Measurements from ENCODE around the gene TTC34. TPM values are rescaled to one million over a fixed set of nuclear protein-coding genes. Genes with fewer than 3 reads are reported as not detected.

The TTC34 gene
- total RNA-seq, 1 donor from 2014 or later, result 0.09 TPM

DNA sequence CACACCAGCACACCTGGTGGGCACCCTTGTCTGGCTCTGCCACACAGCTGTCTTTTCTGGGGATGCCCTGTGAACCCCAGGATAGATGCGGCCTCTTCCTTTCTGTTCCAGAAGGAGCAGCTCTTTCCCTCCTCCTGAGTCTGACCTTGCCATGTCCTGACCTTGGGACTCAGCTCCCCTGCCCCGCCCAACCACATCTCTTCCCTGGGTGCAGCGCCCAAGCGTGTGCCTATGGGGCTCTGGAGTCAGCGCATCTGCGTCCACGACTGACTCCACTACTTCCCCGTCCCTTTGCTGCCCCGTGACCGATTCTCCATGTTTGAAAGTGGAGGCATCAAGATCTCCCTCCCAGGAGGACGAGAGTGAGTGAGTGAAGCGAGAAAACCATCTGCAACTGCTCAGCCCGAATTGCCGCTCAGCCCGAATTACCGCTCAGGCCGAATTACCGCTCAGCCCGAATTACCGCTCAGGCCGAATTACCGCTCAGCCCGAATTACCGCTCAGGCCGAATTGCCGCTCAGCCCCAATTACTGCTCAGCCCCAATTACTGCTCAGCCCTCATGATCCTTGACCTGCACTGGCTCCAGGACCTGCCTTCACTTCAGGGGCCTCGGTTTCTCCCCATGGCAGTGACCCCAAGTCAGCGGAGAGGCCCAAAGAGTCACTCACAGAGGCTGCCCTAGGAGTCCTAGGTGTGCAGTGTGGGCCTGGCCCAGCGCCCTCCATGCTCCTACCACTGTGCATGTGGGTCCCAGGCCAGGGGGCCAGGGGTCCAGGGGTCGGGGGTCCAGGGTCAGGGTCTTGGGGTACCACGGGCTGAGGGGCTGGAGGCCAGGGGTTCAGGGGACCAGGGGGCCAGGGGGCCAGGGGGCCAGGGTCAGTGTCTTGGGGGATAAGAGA lies 18.6 kb upstream of the TTC34 start:
- Histone ChIP-seq H3F3A (ENCODE audit: low read depth) (no peaks in the 10 kb centered on the region), H4K20me1 (ENCODE audit: low read depth) (no peaks in the 10 kb centered on the region), H3K9ac (no peak overlapping the region), H3K9me3 (ENCODE audit: low read depth) (no peaks in the 10 kb centered on the region), H3K4me1 (no peaks in the 10 kb centered on the region), H2AFZ (replicated peaks) (no peak overlapping the region), H3K36me3 (no peaks in the 10 kb centered on the region), H3K4me2 (no peak overlapping the region), H3K4me3 (no peak overlapping the region), H3K27me3 (no peaks in the 10 kb centered on the region), H3K79me2 (ENCODE audit: low read depth) (no peaks in the 10 kb centered on the region), H3K27ac (no peak overlapping the region)
- H3K4me1 Mint-ChIP-seq, result no peaks in the 10 kb centered on the region
- no peak for DNase-seq (ENCODE audit: low spot score)
- H3K27ac Mint-ChIP-seq, result peak overlapping the region; percentile 8
- no peak for TF ChIP-seq EZH2phosphoT487 (IDR thresholded peaks at IDR 0.05)
- TF ChIP-seq, protein P1, sequence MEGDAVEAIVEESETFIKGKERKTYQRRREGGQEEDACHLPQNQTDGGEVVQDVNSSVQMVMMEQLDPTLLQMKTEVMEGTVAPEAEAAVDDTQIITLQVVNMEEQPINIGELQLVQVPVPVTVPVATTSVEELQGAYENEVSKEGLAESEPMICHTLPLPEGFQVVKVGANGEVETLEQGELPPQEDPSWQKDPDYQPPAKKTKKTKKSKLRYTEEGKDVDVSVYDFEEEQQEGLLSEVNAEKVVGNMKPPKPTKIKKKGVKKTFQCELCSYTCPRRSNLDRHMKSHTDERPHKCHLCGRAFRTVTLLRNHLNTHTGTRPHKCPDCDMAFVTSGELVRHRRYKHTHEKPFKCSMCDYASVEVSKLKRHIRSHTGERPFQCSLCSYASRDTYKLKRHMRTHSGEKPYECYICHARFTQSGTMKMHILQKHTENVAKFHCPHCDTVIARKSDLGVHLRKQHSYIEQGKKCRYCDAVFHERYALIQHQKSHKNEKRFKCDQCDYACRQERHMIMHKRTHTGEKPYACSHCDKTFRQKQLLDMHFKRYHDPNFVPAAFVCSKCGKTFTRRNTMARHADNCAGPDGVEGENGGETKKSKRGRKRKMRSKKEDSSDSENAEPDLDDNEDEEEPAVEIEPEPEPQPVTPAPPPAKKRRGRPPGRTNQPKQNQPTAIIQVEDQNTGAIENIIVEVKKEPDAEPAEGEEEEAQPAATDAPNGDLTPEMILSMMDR (IDR thresholded peaks at IDR 0.05), result no peak
- TF ChIP-seq EZH2 (IDR thresholded peaks at IDR 0.05), result no peak
- H3K9me3 Mint-ChIP-seq, result peaks cover 9% of the 10 kb centered on the region
- no peak overlapping the region for H3K4me3 Mint-ChIP-seq
- H3K36me3 Mint-ChIP-seq, result no peaks in the 10 kb centered on the region
- H3K27me3 Mint-ChIP-seq (ENCODE audit: insufficient read depth, low read depth), result peaks cover 16% of the 10 kb centered on the region

- no peaks in the 10 kb centered on the region for H3K79me2 ChIP-seq (ENCODE audit: low read depth)
- H4K20me1 ChIP-seq (ENCODE audit: low read depth), result no peaks in the 10 kb centered on the region
- no peak overlapping the region for H2AFZ ChIP-seq (replicated peaks)
- TF ChIP-seq, protein P1 (IDR thresholded peaks at IDR 0.05), result no peak
- TF ChIP-seq EZH2 (IDR thresholded peaks at IDR 0.05) (no peak), EZH2phosphoT487 (IDR thresholded peaks at IDR 0.05) (no peak)
- no peak overlapping the region for H3K4me3 ChIP-seq
- Mint-ChIP-seq H3K4me1 (no peaks in the 10 kb centered on the region), H3K36me3 (no peaks in the 10 kb centered on the region), H3K4me3 (peak overlapping the region; percentile 58), H3K27ac (no peak overlapping the region), H3K9me3 (peaks cover 9% of the 10 kb centered on the region), H3K27me3 (ENCODE audit: insufficient read depth, low read depth) (peaks cover 14% of the 10 kb centered on the region)
- no peaks in the 10 kb centered on the region for H3K9me3 ChIP-seq (ENCODE audit: low read depth)
- no peaks in the 10 kb centered on the region for H3K27me3 ChIP-seq
- no peaks in the 10 kb centered on the region for H3K4me1 ChIP-seq
- no peak overlapping the region for H3K4me2 ChIP-seq
- H3K36me3 ChIP-seq, result no peaks in the 10 kb centered on the region
- H3K9ac ChIP-seq, result no peak overlapping the region
- H3K27ac ChIP-seq, result no peak overlapping the region
- H3F3A ChIP-seq (ENCODE audit: low read depth), result no peaks in the 10 kb centered on the region
- no peak for DNase-seq (ENCODE audit: low spot score)
These were observed 17.9 kb upstream of the TTC34 start for GRCh38 chr1:2819429-2819828.

- no peaks in the 10 kb centered on the region for H3K4me1 ChIP-seq
- no peak overlapping the region for H3K4me2 ChIP-seq
- H3K4me1 Mint-ChIP-seq, result peaks cover 2% of the 10 kb centered on the region
- no peak overlapping the region for H2AFZ ChIP-seq (replicated peaks)
- H3K9me3 ChIP-seq (ENCODE audit: low read depth), result no peaks in the 10 kb centered on the region
- H3K9me3 Mint-ChIP-seq, result peaks cover 12% of the 10 kb centered on the region
- no peak overlapping the region for H3K27ac Mint-ChIP-seq
- no peak overlapping the region for H3K4me3 ChIP-seq
- H3K27me3 Mint-ChIP-seq (ENCODE audit: insufficient read depth, low read depth), result peaks cover 15% of the 10 kb centered on the region
- no peaks in the 10 kb centered on the region for H3K79me2 ChIP-seq (ENCODE audit: low read depth)
- TF ChIP-seq EZH2phosphoT487 (IDR thresholded peaks at IDR 0.05) (no peak), EZH2 (IDR thresholded peaks at IDR 0.05) (no peak)
- TF ChIP-seq, protein P1 (IDR thresholded peaks at IDR 0.05), result no peak
- H3K27me3 ChIP-seq, result no peaks in the 10 kb centered on the region
- no peaks in the 10 kb centered on the region for H3K36me3 Mint-ChIP-seq
- no peaks in the 10 kb centered on the region for H3K36me3 ChIP-seq
- H3K27ac ChIP-seq, result no peak overlapping the region
- no peaks in the 10 kb centered on the region for H4K20me1 ChIP-seq (ENCODE audit: low read depth)
- no peak for DNase-seq (ENCODE audit: low spot score)
- no peaks in the 10 kb centered on the region for H3F3A ChIP-seq (ENCODE audit: low read depth)
- H3K4me3 Mint-ChIP-seq, result no peak overlapping the region
- no peak overlapping the region for H3K9ac ChIP-seq
These were observed 16.5 kb upstream of the TTC34 start for GRCh38 chr1:2817784-2818564.

Measured in neural progenitor cell (in vitro differentiated cells).